ENCODE results near the gene GRAMD4.
"Not testable (repeated sequence)": the region's sequence is repeated elsewhere in the genome, so short reads cannot be mapped to it uniquely, and the experiment has no call there.

Gene GRAMD4

GRCh38 chr22:46600273-46600796 is 19.9 kb upstream of the GRAMD4 start:
- DNase-seq = no peak

- no peak for DNase-seq
Measured at GRCh38 chr22:46602025-46602424, 18.2 kb upstream of the GRAMD4 start.

- no peak for DNase-seq
Measured at GRCh38 chr22:46604306-46604690, 15.9 kb upstream of the GRAMD4 start.

- no peak for DNase-seq
Measured at GRCh38 chr22:46605117-46605516, 15.1 kb upstream of the GRAMD4 start.

- no peak for DNase-seq
Measured at GRCh38 chr22:46606886-46607285, 13.3 kb upstream of the GRAMD4 start.

- DNase-seq = no peak
Measured at GRCh38 chr22:46607483-46608114, 12.6 kb upstream of the GRAMD4 start.

GRCh38 chr22:46609175-46609690 is 11.0 kb upstream of the GRAMD4 start:
- no peak for DNase-seq

GRCh38 chr22:46609724-46610201 is 10.4 kb upstream of the GRAMD4 start:
- no peak for DNase-seq

GRCh38 chr22:46610356-46610755 is 9.8 kb upstream of the GRAMD4 start:
- DNase-seq = no peak

- DNase-seq = no peak
Measured at GRCh38 chr22:46611189-46611588, 9.0 kb upstream of the GRAMD4 start.

- no peak for DNase-seq
Measured at GRCh38 chr22:46612341-46612903, 7.8 kb upstream of the GRAMD4 start.

GRCh38 chr22:46612904-46613605 is 7.1 kb upstream of the GRAMD4 start:
- no peak for DNase-seq

- DNase-seq = no peak
Measured at GRCh38 chr22:46613606-46614021, 6.6 kb upstream of the GRAMD4 start.

GRCh38 chr22:46614025-46614931 is 5.9 kb upstream of the GRAMD4 start:
- peak; percentile 52 for DNase-seq

GRCh38 chr22:46617207-46617985 is 2.8 kb upstream of the GRAMD4 start:
- no peak for DNase-seq

GRCh38 chr22:46617986-46618647 is 2.1 kb upstream of the GRAMD4 start:
- no peak for DNase-seq

GRCh38 chr22:46618667-46619066 is 1.5 kb upstream of the GRAMD4 start:
- DNase-seq = no peak

- DNase-seq = no peak
Measured at GRCh38 chr22:46619240-46619829, 851 bp upstream of the GRAMD4 start.

GRCh38 chr22:46620588-46621242 is 529 bp downstream of the GRAMD4 start:
- DNase-seq = no peak

- not testable (repeated sequence) for DNase-seq
Measured at GRCh38 chr22:46621243-46621930, 1.2 kb downstream of the GRAMD4 start.
